Testis (tissue), 2 donors: ENCODE data around the gene CBARP.
"Not testable (repeated sequence)": the region's sequence is repeated elsewhere in the genome, so short reads cannot be mapped to it uniquely, and the experiment has no call there.

ENCODE experiments used
- POLR2A ChIP-seq: fragments of 450-650 bp; IDR thresholded peaks from one replicate; pipeline ENCODE4 v1.6.1; 2017; ENCODE audit warnings: antibody characterized with exemption, mild to moderate bottlenecking, moderate library complexity
- TF ChIP-seq, protein P1 (sequence below), 3 experiments: fragments of 450-650 bp in 2 of 3; fragments of 200-600 bp in 1 of 3; sonication (generic) in 1 of 3; IDR thresholded peaks; one replicate each; pipeline ENCODE4 v1.5.1; 2016 to 2019; ENCODE audit warnings: antibody characterized with exemption in 3 of 3, mild to moderate bottlenecking in 2 of 3, moderate library complexity in 1 of 3

GRCh38 chr19:1208830-1209229 is 29.0 kb downstream of the CBARP start:
- TF ChIP-seq, protein P1, sequence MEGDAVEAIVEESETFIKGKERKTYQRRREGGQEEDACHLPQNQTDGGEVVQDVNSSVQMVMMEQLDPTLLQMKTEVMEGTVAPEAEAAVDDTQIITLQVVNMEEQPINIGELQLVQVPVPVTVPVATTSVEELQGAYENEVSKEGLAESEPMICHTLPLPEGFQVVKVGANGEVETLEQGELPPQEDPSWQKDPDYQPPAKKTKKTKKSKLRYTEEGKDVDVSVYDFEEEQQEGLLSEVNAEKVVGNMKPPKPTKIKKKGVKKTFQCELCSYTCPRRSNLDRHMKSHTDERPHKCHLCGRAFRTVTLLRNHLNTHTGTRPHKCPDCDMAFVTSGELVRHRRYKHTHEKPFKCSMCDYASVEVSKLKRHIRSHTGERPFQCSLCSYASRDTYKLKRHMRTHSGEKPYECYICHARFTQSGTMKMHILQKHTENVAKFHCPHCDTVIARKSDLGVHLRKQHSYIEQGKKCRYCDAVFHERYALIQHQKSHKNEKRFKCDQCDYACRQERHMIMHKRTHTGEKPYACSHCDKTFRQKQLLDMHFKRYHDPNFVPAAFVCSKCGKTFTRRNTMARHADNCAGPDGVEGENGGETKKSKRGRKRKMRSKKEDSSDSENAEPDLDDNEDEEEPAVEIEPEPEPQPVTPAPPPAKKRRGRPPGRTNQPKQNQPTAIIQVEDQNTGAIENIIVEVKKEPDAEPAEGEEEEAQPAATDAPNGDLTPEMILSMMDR (IDR thresholded peaks at IDR 0.05): not testable (repeated sequence)
- TF ChIP-seq POLR2A: not testable (repeated sequence)
